GM12873 (cell line): ENCODE measurements around the gene RASSF10.

ENCODE experiments used
- TF ChIP-seq, protein P1 (sequence below): IDR thresholded peaks from 2 replicates; pipeline ENCODE4 v1.5.1; 2012; ENCODE audit warnings: low read depth, mild to moderate bottlenecking, moderate library complexity, low read length, control low read depth; ENCODE audit not compliant: insufficient read depth; ENCODE audit errors: missing control alignments

The RASSF10 gene

DNA sequence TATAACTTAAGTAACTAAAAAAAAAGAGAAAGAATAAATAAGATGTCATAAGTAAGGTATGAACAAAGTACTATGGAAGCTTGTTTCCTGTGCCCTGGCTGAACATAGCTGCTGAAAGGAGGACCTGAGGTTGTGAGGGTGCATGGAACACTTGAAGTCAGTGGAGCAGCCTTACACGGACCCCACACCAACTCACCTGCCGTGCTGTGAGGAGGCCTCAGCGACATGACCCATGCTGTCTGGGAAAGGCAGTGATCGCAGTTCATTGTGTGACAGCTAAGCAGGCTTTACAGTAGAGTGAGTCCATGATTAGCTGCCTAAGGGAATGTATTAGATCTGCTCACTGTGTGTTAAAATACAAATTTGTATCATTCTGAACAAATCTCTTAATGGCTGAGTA, 17.6 kb downstream of the RASSF10 start:
- TF ChIP-seq, protein P1, sequence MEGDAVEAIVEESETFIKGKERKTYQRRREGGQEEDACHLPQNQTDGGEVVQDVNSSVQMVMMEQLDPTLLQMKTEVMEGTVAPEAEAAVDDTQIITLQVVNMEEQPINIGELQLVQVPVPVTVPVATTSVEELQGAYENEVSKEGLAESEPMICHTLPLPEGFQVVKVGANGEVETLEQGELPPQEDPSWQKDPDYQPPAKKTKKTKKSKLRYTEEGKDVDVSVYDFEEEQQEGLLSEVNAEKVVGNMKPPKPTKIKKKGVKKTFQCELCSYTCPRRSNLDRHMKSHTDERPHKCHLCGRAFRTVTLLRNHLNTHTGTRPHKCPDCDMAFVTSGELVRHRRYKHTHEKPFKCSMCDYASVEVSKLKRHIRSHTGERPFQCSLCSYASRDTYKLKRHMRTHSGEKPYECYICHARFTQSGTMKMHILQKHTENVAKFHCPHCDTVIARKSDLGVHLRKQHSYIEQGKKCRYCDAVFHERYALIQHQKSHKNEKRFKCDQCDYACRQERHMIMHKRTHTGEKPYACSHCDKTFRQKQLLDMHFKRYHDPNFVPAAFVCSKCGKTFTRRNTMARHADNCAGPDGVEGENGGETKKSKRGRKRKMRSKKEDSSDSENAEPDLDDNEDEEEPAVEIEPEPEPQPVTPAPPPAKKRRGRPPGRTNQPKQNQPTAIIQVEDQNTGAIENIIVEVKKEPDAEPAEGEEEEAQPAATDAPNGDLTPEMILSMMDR: no peak

DNA sequence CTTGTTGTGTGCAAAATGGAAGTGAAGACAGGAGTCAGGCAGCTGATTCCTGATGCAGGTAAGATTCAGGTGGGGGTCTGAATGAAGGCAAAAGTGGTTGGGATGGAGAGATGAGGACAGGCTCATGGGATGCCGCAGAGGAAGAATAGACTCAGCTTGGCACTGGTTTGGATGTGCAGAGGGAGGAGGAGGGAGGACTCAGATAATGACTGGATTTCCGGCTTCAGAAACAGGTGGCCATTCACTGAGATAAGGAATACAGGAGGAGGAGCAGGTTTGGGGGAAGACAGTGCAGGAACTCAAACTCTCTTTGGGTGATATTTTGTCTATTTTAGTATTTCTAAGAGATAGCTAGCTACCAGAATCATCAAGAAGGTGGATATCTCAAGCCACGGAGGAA, 19.2 kb downstream of the RASSF10 start:
- TF ChIP-seq, protein P1: no peak

DNA sequence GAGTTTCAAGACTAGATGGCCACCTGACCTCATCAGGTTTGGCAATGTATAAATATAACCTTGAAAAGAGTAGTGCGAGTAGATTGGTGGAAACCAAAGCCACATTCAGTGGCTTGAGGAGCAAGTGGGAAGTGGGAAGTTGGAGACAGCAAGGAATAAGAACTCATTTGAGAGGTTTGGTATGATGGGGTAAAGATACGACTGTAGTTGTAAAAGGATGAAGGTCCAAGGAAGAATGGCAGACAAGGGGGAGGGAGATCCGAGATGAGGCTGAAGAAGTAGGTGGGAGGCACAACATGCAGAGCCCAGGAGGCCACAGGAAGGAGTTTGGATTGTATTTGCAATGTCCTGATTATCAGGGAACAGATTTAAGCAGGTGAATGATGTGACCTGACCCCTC, 20.8 kb downstream of the RASSF10 start:
- TF ChIP-seq, protein P1: no peak

DNA sequence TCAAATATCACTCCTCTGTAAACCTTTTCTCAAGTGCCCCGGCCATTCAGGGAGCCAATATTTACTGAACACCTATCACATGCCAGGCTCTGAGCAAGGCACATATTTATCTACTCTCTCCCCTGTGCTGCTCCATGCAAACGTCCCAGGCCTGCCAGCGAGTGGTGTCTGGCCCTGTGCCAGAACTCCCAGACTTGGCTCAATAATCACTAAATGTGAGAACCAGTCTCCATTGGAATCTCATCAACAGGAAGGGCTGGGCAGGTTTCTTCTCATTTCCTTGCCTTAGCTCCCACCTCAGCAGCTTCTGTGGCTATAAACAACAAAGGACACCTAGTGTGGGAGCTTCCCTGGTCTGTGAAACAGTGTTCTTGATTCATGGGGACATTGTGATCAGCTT, 21.7 kb downstream of the RASSF10 start:
- TF ChIP-seq, protein P1: no peak

DNA sequence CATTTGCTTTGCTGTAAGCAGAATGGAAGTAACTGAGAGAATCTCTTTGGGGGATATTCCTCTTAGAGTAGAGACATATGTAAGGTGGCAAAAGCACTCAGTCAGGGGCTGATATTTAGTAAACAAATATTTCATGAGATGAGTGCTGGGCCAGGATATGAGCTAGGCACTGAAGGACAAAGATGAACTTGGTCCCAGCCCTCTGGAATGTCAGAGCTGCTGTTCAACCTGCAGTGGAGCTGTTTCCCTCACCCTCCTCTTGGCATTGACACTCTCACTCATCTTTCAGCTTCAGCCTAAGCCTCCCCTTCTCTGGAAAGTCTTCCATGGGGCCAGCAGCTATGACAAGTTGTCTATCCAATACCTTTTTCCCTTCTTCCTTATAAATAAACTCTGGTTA, 22.2 kb downstream of the RASSF10 start:
- TF ChIP-seq, protein P1: no peak

DNA sequence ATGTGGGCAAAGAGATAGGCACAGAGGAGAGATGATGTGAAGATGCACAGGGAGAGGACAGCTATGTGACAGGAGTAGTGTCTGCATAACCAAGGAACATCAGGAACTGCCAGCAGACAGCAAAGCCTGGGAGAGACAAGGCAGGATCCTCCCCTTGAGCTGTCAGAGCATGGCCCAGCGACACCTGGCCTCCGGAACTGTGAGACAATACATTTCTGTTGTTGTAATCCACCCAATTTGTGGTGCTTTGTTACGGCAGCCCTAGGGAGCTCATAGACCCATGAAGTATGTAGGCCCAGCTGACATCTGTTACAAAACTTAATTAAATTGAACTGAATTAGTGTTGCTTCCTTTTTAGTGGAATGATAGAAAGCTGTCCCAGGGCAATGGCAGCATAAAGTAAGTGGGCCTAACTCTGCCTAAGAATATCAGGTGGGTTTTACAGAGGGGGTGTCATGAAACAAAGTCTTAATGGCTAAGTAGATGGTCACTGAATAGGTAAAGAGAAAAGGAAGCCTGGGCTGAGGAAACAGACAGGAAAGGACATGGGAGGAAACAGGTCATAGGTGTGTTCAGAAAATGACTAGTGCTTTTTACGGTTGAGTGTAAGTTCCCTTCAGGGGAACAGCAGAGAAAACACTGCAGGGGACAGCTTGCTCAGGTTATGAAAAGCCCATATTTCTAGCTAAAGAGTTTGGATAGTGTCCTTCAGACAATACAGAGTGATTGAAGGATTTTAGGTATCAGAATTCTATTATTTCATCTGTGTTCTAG, 24.8 kb downstream of the RASSF10 start:
- TF ChIP-seq, protein P1: no peak

DNA sequence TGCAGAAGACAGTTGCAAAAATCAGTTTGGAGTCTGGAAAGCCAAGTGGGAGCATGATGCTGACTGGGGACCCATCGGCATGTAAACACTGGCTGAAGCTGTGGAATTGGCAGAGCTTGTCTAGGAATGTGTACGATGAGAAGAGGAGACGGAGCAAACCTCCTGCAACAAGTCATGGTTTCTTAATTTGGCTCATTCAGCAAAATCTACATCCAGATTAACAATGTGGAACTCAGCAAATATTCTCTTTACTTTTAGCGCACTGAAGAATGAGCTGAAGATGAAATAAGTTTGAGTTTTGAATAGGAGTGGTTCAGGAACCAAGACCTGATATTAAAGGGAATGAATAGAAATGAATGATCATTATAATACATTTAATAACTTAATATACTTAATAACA, 26.6 kb downstream of the RASSF10 start:
- TF ChIP-seq, protein P1: no peak
